SIG-M5 treated with dmso at 0.1 percent for 504 hours (cell line): Measurements from ENCODE around the gene ZFR2.
"Not testable (repeated sequence)": the region's sequence is repeated elsewhere in the genome, so short reads cannot be mapped to it uniquely, and the experiment has no call there.

ENCODE experiments used
- DNase-seq: peaks from one replicate; lab custom pipeline; 2025; ENCODE audit not compliant: unreplicated experiment; lab: John Stamatoyannopoulos, UW

ZFR2 gene

GRCh38 chr19:3816566-3817218, 52.1 kb downstream of the ZFR2 start:
- DNase-seq = no peak

GRCh38 chr19:3816148-3816547, 52.7 kb downstream of the ZFR2 start:
- DNase-seq = not testable (repeated sequence)

- no peak for DNase-seq
These were observed 54.2 kb downstream of the ZFR2 start for GRCh38 chr19:3814648-3815047.

- DNase-seq = no peak
These were observed 55.1 kb downstream of the ZFR2 start for GRCh38 chr19:3813473-3814392.

GRCh38 chr19:3810708-3811355, 58.0 kb downstream of the ZFR2 start:
- DNase-seq = no peak

- DNase-seq = no peak
These were observed 58.7 kb downstream of the ZFR2 start for GRCh38 chr19:3809881-3810707.

- no peak for DNase-seq
These were observed 60.3 kb downstream of the ZFR2 start for GRCh38 chr19:3808420-3809143.

- no peak for DNase-seq
These were observed 61.1 kb downstream of the ZFR2 start for GRCh38 chr19:3807574-3808354.

GRCh38 chr19:3807131-3807480, 61.7 kb downstream of the ZFR2 start:
- DNase-seq = no peak

- DNase-seq = no peak
These were observed 63.0 kb downstream of the ZFR2 start for GRCh38 chr19:3805859-3806258.

GRCh38 chr19:3804429-3804828, 64.4 kb downstream of the ZFR2 start:
- DNase-seq = no peak

GRCh38 chr19:3803986-3804385, 64.9 kb downstream of the ZFR2 start:
- DNase-seq = no peak

GRCh38 chr19:3803114-3803888, 65.5 kb downstream of the ZFR2 start:
- no peak for DNase-seq

GRCh38 chr19:3801412-3802096, 67.3 kb downstream of the ZFR2 start:
- DNase-seq = no peak

GRCh38 chr19:3800996-3801395, 67.8 kb downstream of the ZFR2 start:
- DNase-seq = no peak

- no peak for DNase-seq
These were observed 70.7 kb downstream of the ZFR2 start for GRCh38 chr19:3798137-3798536.

- no peak for DNase-seq
These were observed 72.5 kb downstream of the ZFR2 start for GRCh38 chr19:3796358-3796757.

- DNase-seq = no peak
These were observed 75.0 kb downstream of the ZFR2 start for GRCh38 chr19:3793799-3794198.
